ENCODE measurements around the gene MATCAP1. TPM values are rescaled to one million over a fixed set of nuclear protein-coding genes. Genes with fewer than 3 reads are reported as not detected.
A peak's percentile ranks its signal among the peaks of the same experiment; 100 is the strongest.

The MATCAP1 gene
- total and polyA plus RNA-seq, 7 experiments from 2014 or later, result 0.48 to 88.1 (median 4.9) TPM

DNA sequence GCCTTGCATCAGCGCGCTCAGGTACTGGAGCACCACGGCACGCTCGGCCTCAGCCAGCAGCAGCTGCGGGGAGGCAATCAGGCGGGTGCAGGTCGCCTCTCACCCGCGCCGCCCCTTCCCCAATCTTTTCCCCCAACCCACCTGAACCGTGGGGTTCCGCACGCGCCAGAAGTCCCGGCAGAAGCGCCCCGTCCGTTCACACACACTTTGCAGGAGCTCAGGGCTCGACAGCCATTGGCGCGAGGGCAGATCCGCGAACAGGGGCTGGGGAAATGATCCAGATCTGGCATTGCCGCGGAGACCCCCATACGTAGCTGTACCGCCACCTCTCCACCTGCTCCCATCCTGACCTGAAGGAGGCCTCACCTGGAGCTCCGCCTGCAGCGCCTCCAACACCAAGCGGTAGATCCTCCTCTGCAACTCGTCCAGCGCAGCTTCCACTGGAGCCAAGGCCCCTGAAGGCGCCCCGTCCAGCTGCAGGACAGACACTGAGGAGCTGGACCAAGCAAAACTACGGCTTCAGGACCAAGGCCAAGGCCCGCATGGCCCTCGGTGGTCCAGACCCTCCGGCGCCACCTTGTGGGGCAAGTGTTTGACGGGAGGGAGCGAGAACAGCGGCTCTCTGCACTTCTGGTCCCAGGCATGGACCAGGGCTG lies 1.4 kb upstream of the MATCAP1 start:
- ChIA-PET CTCF (interaction anchor here (0.6 to 2.4 kb wide), 13 partner anchors 9 to 241 kb away, joined by 3 to 15 read pairs (median 5); partner anchors contain the start of genes FBXL8 and TRADD), POLR2A (interaction anchor here (0.6 to 4.2 kb wide), 9 partner anchors 12 to 251 kb away, joined by 3 to 22 read pairs (median 4); partner anchors contain the start of genes CIAO2B, FBXL8, TMEM208 and TRADD)
- Histone ChIP-seq H3K9me3 (ENCODE audit: control insufficient read depth in 2 of 3, low read length in 3 of 3) (no peaks in the 10 kb centered on the region), H3K4me1 (ENCODE audit: control insufficient read depth in 2 of 2, insufficient read depth in 2 of 2, low read length in 2 of 2) (peaks cover 12 to 15% of the 10 kb centered on the region in 2 donors), H3K4me3 (ENCODE audit: low read length) (peak overlapping the region; percentile 79), H3K27me3 (ENCODE audit: control insufficient read depth in 2 of 2, insufficient read depth in 2 of 2, low read length in 2 of 2) (no peaks in the 10 kb centered on the region), H3K27ac (ENCODE audit: low read depth, low read length) (no peak overlapping the region), H3K36me3 (ENCODE audit: control insufficient read depth in 2 of 3, insufficient read depth in 3 of 3, low read length in 3 of 3) (peaks cover 0 to 7% (median 0%) of the 10 kb centered on the region in 3 experiments)
- Mint-ChIP-seq H3K4me3 (peak overlapping the region in 5 of 10 donors; percentile 80 to 91 (median 89)), H3K9me3 (no peaks in the 10 kb centered on the region), H3K36me3 (no peaks in the 10 kb centered on the region), H3K4me1 (peaks cover 8 to 15% (median 11%) of the 10 kb centered on the region in 7 donors), H3K27ac (peak overlapping the region; percentile 24 to 94 (median 69)), H3K27me3 (peaks cover 0 to 15% (median 0%) of the 10 kb centered on the region in 5 donors)
- DNase-seq, result peak; percentile 54 to 88 (median 70)
- peak; percentile 44 for ATAC-seq
- intact Hi-C loops (cut with micrococcal nuclease), result loop anchor here (1.0 to 2.0 kb wide), 6 partner anchors 42 to 238 kb away; partner anchors contain the start of genes PHAF1 (in 1 of the 2) and TMEM208 (in 1 of the 2)

DNA sequence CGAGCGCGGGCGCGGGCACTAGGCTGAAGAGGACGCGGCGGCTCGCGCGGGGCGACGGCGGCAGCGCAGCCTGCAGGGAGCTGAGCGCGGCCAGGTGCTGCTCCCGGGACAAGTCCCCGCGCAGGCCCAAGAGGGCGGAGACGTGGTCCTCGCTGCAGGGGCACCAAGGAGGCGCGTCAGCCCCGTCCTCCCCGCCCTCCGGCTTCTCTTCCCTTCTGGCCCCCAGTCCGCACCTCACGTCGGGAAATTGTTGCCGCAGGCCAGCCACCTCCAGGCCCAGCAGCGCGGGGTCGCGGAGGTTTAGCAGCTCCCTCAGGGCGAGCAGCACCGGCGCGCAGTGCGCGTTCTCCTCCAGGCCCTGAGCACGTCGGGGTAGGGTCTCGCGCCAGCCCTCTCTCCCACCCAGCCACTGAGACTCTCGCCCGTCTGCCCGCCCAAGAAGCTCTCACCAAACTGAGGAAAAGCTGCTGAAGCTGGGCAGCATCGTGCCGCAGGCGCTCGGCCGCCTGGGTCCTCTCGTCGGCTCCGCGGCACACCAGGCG lies 761 bp upstream of the MATCAP1 start:
- DNase-seq (no peak), ATAC-seq (no peak)
- POLR2A ChIA-PET, result interaction anchor here (1.0 to 4.2 kb wide), 9 partner anchors 8 to 250 kb away, joined by 3 to 22 read pairs (median 4); partner anchors contain the start of genes CIAO2B, E2F4, FBXL8 and TMEM208
- H3K27ac Mint-ChIP-seq, result peak overlapping the region in 2 of 9 donors; percentile 58 to 67
- Histone ChIP-seq H3K4me1 (ENCODE audit: control insufficient read depth in 2 of 2, insufficient read depth in 2 of 2, low read length in 2 of 2) (peaks cover 12 to 15% of the 10 kb centered on the region in 2 donors), H3K9me3 (ENCODE audit: control insufficient read depth in 2 of 3, low read length in 3 of 3) (no peaks in the 10 kb centered on the region), H3K27ac (ENCODE audit: low read depth, low read length) (peak overlapping the region; percentile 97), H3K4me3 (ENCODE audit: low read length) (peak overlapping the region; percentile 79), H3K36me3 (ENCODE audit: control insufficient read depth in 2 of 3, insufficient read depth in 3 of 3, low read length in 3 of 3) (peaks cover 0 to 7% (median 0%) of the 10 kb centered on the region in 3 experiments), H3K27me3 (ENCODE audit: control insufficient read depth in 2 of 2, insufficient read depth in 2 of 2, low read length in 2 of 2) (no peaks in the 10 kb centered on the region)
- intact Hi-C loops (cut with micrococcal nuclease), result loop anchor here in 1 of 2 donors (2.0 kb wide), 1 partner anchor 76 kb away; the partner anchor contains the start of gene PHAF1
- peaks cover 0 to 15% (median 0%) of the 10 kb centered on the region in 5 donors for H3K27me3 Mint-ChIP-seq
- CTCF ChIA-PET, result interaction anchor here (0.6 to 2.4 kb wide), 12 partner anchors 9 to 240 kb away, joined by 3 to 15 read pairs (median 4); partner anchors contain the start of genes FBXL8 and TRADD
- no peaks in the 10 kb centered on the region for H3K9me3 Mint-ChIP-seq
- peaks cover 8 to 18% (median 11%) of the 10 kb centered on the region in 7 donors for H3K4me1 Mint-ChIP-seq
- H3K4me3 Mint-ChIP-seq, result peak overlapping the region in 5 of 10 donors; percentile 48 to 91 (median 86)
- H3K36me3 Mint-ChIP-seq, result no peaks in the 10 kb centered on the region

DNA sequence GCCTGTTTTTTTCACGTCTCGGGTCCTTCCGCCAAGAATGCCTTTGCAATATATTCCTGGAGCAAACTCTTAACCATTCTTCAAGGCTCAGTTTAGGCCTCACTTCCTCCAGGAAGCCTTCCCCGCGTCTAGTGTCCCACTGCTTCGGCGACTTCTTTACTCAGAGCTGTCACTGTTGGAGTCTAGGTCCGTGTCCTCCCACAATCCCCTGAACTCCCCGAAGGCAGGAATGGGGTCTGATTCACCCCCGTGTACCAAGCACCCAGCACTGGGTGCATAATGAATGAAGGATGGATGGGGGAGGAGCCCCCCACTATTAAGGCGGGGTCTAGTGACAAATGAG lies 508 bp downstream of the MATCAP1 start:
- no peaks in the 10 kb centered on the region for H3K27me3 ChIP-seq (ENCODE audit: control insufficient read depth in 2 of 2, insufficient read depth in 2 of 2, low read length in 2 of 2)

DNA sequence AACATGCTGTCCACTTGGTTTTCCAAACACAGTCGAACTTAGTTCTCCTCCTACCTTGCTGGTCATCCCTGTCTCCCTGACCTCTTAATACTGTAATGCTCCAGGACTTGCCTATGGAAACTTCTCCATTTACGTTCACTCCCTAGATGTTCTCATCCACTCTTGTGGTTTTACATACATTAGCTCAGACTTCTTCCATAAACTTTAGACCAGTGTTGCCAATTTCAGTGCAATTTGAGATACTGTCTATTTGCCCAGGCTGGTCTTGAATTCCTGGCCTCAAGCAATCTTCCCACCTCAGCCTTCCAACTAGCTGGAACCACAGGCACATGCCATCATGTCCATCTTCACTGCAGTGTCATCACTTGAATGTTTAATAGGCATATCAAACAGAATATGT lies 1.5 kb downstream of the MATCAP1 start:
- Histone ChIP-seq H3K4me1 (ENCODE audit: control insufficient read depth in 2 of 2, insufficient read depth in 2 of 2, low read length in 2 of 2) (peaks cover 15% of the 10 kb centered on the region in 2 donors), H3K9me3 (ENCODE audit: control insufficient read depth in 2 of 3, low read length in 3 of 3) (no peaks in the 10 kb centered on the region), H3K27ac (ENCODE audit: low read depth, low read length) (no peak overlapping the region), H3K4me3 (ENCODE audit: low read length) (no peak overlapping the region), H3K27me3 (ENCODE audit: control insufficient read depth in 2 of 2, insufficient read depth in 2 of 2, low read length in 2 of 2) (no peaks in the 10 kb centered on the region), H3K36me3 (ENCODE audit: control insufficient read depth in 2 of 3, insufficient read depth in 3 of 3, low read length in 3 of 3) (peaks cover 0 to 7% (median 0%) of the 10 kb centered on the region in 3 experiments)
- no peak for ATAC-seq
- H3K4me1 Mint-ChIP-seq, result peaks cover 8 to 33% (median 18%) of the 10 kb centered on the region in 7 donors
- ChIA-PET POLR2A (interaction anchor here (2.2 to 4.2 kb wide), 3 partner anchors 10 to 22 kb away, joined by 5 to 22 read pairs (median 11); partner anchors contain the start of genes E2F4, FBXL8 and TRADD), CTCF (interaction anchor here (0.7 kb wide), 1 partner anchor 206 kb away, joined by 3 read pairs; no protein-coding TSS in a partner anchor)
- H3K9me3 Mint-ChIP-seq, result no peaks in the 10 kb centered on the region
- peaks cover 10 to 17% (median 11%) of the 10 kb centered on the region in 5 donors for H3K27me3 Mint-ChIP-seq
- DNase-seq, result no peak
- intact Hi-C loops (cut with micrococcal nuclease), result loop anchor here (2.0 kb wide), 4 partner anchors 45 to 299 kb away; partner anchors contain the start of genes ATP6V0D1 (in 2 of the 2), FHOD1 (in 1 of the 2), PHAF1 (in 1 of the 2) and TMEM208 (in 1 of the 2)
- H3K36me3 Mint-ChIP-seq, result no peaks in the 10 kb centered on the region
- no peak overlapping the region for H3K4me3 Mint-ChIP-seq
- H3K27ac Mint-ChIP-seq, result no peak overlapping the region

More for the DNA sequence above, 508 bp downstream of the MATCAP1 start:
- peaks cover 8 to 28% (median 16%) of the 10 kb centered on the region in 7 donors for H3K4me1 Mint-ChIP-seq
- H3K36me3 Mint-ChIP-seq, result no peaks in the 10 kb centered on the region
- Histone ChIP-seq H3K4me1 (ENCODE audit: control insufficient read depth in 2 of 2, insufficient read depth in 2 of 2, low read length in 2 of 2) (peaks cover 12 to 15% of the 10 kb centered on the region in 2 donors), H3K36me3 (ENCODE audit: control insufficient read depth in 2 of 3, insufficient read depth in 3 of 3, low read length in 3 of 3) (peaks cover 0 to 7% (median 0%) of the 10 kb centered on the region in 3 experiments), H3K9me3 (ENCODE audit: control insufficient read depth in 2 of 3, low read length in 3 of 3) (no peaks in the 10 kb centered on the region), H3K27ac (ENCODE audit: low read depth, low read length) (peak overlapping the region; percentile 97), H3K4me3 (ENCODE audit: low read length) (peak overlapping the region; percentile 79)
- H3K27ac Mint-ChIP-seq, result no peak overlapping the region
- DNase-seq (no peak), ATAC-seq (no peak)
- H3K27me3 Mint-ChIP-seq, result peaks cover 6 to 15% (median 6%) of the 10 kb centered on the region in 5 donors
- intact Hi-C loops (cut with micrococcal nuclease), result loop anchor here (1.0 to 2.0 kb wide), 13 partner anchors 9 to 659 kb away; partner anchors contain the start of genes ATP6V0D1 (in 2 of the 2), FHOD1 (in 2 of the 2), CBFB (in 1 of the 2) and E2F4 (in 1 of the 2)
- CTCF ChIA-PET, result no interaction called here
- no peak overlapping the region for H3K4me3 Mint-ChIP-seq
- H3K9me3 Mint-ChIP-seq, result no peaks in the 10 kb centered on the region
- POLR2A ChIA-PET, result interaction anchor here (2.2 to 4.2 kb wide), 3 partner anchors 9 to 23 kb away, joined by 5 to 22 read pairs (median 11); partner anchors contain the start of genes E2F4, FBXL8 and TRADD

DNA sequence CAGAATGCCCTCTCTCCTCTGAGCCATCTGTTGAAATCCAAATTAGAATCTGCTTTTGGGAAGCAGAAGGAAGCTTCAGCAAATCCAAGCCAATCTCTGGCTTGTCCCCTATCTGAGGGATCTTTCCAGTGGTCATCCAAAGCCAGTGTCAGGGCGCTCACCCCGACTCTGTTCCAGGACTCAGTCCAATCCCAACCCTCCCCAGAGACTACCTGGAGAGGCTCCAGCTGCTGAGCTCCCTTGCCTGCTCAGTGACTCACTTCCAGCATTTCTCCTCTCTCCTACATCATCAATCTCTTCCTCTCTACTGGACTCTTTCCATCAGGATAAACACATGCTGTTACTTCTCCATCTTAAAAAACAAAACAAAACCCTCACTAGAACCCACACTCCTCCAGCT lies 2.4 kb downstream of the MATCAP1 start:
- Mint-ChIP-seq H3K4me3 (no peak overlapping the region), H3K27ac (no peak overlapping the region), H3K36me3 (peaks cover 0 to 5% (median 0%) of the 10 kb centered on the region in 5 donors), H3K4me1 (peaks cover 8 to 40% (median 21%) of the 10 kb centered on the region in 7 donors), H3K9me3 (no peaks in the 10 kb centered on the region), H3K27me3 (peaks cover 11 to 24% (median 16%) of the 10 kb centered on the region in 5 donors)
- H3K27ac ChIP-seq (ENCODE audit: low read depth, low read length), result no peak overlapping the region
- H3K4me3 ChIP-seq (ENCODE audit: low read length), result no peak overlapping the region
- no peaks in the 10 kb centered on the region for H3K9me3 ChIP-seq (ENCODE audit: control insufficient read depth in 2 of 3, low read length in 3 of 3)
- ChIA-PET CTCF (no interaction called here), POLR2A (interaction anchor here (1.4 kb wide), 1 partner anchor 19 kb away, joined by 7 read pairs; no protein-coding TSS in a partner anchor)
- intact Hi-C loops (cut with micrococcal nuclease), result no loop called here
- H3K27me3 ChIP-seq (ENCODE audit: control insufficient read depth in 2 of 2, insufficient read depth in 2 of 2, low read length in 2 of 2), result no peaks in the 10 kb centered on the region
- no peak for ATAC-seq
- H3K36me3 ChIP-seq (ENCODE audit: control insufficient read depth in 2 of 3, insufficient read depth in 3 of 3, low read length in 3 of 3), result peaks cover 0 to 7% (median 0%) of the 10 kb centered on the region in 3 experiments
- H3K4me1 ChIP-seq (ENCODE audit: control insufficient read depth in 2 of 2, insufficient read depth in 2 of 2, low read length in 2 of 2), result peaks cover 15% of the 10 kb centered on the region in 2 donors
- DNase-seq, result no peak

DNA sequence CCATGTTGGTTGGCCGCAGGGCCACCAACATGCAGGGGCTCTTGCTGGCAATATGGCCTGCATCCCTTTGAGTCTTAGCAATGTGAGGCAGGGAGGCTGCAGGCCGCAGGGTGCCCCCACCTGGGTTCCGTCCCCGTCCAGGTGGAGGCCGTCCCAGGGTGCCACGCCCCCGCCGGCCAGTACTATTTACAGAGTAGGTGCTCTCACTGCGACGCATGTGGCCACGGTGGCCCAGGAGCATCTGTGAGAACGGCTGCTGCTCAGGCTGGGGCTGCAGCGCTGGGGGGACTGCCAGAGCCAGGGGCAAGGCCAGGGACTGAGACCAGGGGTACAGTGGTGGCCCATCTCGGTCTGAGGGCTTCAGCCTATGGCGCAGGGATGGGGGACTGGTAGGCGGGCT lies 3.6 kb downstream of the MATCAP1 start:
- H3K27me3 ChIP-seq (ENCODE audit: control insufficient read depth in 2 of 2, insufficient read depth in 2 of 2, low read length in 2 of 2), result no peaks in the 10 kb centered on the region
- peaks cover 0 to 14% (median 0%) of the 10 kb centered on the region in 5 donors for H3K36me3 Mint-ChIP-seq
- POLR2A ChIA-PET, result no interaction called here

More for the DNA sequence above, 3.6 kb downstream of the MATCAP1 start:
- Histone ChIP-seq H3K9me3 (ENCODE audit: control insufficient read depth in 2 of 3, low read length in 3 of 3) (no peaks in the 10 kb centered on the region), H3K4me3 (ENCODE audit: low read length) (no peak overlapping the region), H3K36me3 (ENCODE audit: control insufficient read depth in 2 of 3, insufficient read depth in 3 of 3, low read length in 3 of 3) (peaks cover 0 to 7% (median 0%) of the 10 kb centered on the region in 3 experiments), H3K4me1 (ENCODE audit: control insufficient read depth in 2 of 2, insufficient read depth in 2 of 2, low read length in 2 of 2) (peaks cover 8 to 9% of the 10 kb centered on the region in 2 donors), H3K27ac (ENCODE audit: low read depth, low read length) (no peak overlapping the region)
- H3K9me3 Mint-ChIP-seq, result peaks cover 0 to 1% (median 0%) of the 10 kb centered on the region in 11 donors
- ATAC-seq, result no peak
- CTCF ChIA-PET, result no interaction called here
- peaks cover 2 to 27% (median 23%) of the 10 kb centered on the region in 5 donors for H3K27me3 Mint-ChIP-seq
- no peak overlapping the region for H3K4me3 Mint-ChIP-seq
- peaks cover under 1 to 43% (median 13%) of the 10 kb centered on the region in 7 donors for H3K4me1 Mint-ChIP-seq
- DNase-seq, result no peak
- intact Hi-C loops (cut with micrococcal nuclease), result no loop called here
- H3K27ac Mint-ChIP-seq, result no peak overlapping the region

All from naive thymus-derived CD4-positive, alpha-beta T cell (primary cell).